Endothelial cell (in vitro differentiated cells): ENCODE results near the gene SSR2. TPM values are rescaled to one million over a fixed set of nuclear protein-coding genes. Genes with fewer than 3 reads are reported as not detected.

Experiments
- DNase-seq: peaks from one replicate; pipeline ENCODE4 v3.0.0; 2021; ENCODE audit warnings: low spot score
- H3K27ac Mint-ChIP-seq: one replicate; pipeline ENCODE4 v1.8.0; 2021; ENCODE audit warnings: mixed read lengths, inconsistent platforms; ENCODE audit not compliant: unreplicated experiment
- H3K27me3 Mint-ChIP-seq: one replicate; pipeline ENCODE4 v1.8.0; 2021; ENCODE audit warnings: mild to moderate bottlenecking, moderate library complexity, mixed read lengths, inconsistent platforms; ENCODE audit not compliant: unreplicated experiment
- H3K36me3 Mint-ChIP-seq: one replicate; pipeline ENCODE4 v1.8.0; 2021; ENCODE audit warnings: mild to moderate bottlenecking, low read depth, mixed read lengths, inconsistent platforms; ENCODE audit not compliant: unreplicated experiment
- H3K4me1 Mint-ChIP-seq: one replicate; pipeline ENCODE4 v1.8.0; 2021; ENCODE audit warnings: mild to moderate bottlenecking, mixed read lengths, inconsistent platforms; ENCODE audit not compliant: unreplicated experiment
- H3K4me3 Mint-ChIP-seq: one replicate; pipeline ENCODE4 v1.8.0; 2021; ENCODE audit warnings: mild to moderate bottlenecking, mixed read lengths, inconsistent platforms; ENCODE audit not compliant: unreplicated experiment
- H3K9me3 Mint-ChIP-seq: one replicate; pipeline ENCODE4 v1.8.0; 2021; ENCODE audit warnings: mixed read lengths, inconsistent platforms; ENCODE audit not compliant: unreplicated experiment
- total RNA-seq: library from RNA; stranded (reverse); fragmentation: NEBNext Ultra II Directional; extraction: Animal tissue kit (Norgen Biotek cat#: 25700); gene quantifications from one replicate; pipeline ENCODE4 v1.2.1, GENCODE V29; 2021; ENCODE audit not compliant: unreplicated experiment
- TF ChIP-seq, protein P1 (sequence below): fragments of 200-600 bp; sonication (generic); IDR thresholded peaks from one replicate; pipeline ENCODE4 v1.5.0; 2021; ENCODE audit warnings: antibody characterized with exemption; ENCODE audit not compliant: unreplicated experiment

The SSR2 gene
- total RNA-seq, 1 donor from 2014 or later: 340 TPM

DNA sequence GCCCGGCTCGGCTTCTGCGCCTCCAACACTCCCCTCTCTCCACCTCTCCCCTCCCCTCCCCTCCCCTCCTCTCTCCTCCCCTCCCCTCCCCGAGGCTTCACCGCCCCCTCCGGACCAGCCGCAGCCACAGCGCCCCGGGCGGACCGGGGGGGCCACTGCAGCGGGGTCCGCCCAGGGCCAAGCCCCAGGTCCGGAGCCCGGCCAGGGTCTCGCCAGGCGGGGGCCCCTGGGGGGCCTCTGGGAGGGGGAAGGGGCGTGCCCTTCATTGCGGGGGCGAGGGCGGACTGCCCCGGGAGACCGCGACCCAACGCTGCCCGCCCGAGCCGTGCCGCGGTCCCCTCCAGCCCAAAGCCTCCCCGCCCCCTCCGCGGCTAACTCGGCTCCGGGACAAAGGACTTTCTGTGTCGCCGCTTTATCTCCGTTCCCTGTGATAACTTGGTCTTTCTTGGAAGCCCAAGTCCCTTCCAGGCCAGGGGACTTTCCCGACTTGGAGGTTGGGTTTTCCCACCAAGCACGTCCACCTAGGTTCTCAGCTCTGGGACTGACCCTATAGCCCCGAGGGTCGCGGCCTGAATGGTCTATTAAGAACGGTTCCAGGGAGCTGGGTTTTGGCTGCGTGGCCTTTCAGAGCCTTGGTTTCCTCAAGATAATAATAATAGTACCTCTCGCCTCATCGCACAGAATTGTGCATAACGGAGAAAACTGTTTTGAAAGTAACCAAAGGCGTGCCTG is 33.2 kb upstream of the SSR2 start, which contains the start of gene UBQLN4:
Gene UBQLN4, minus strand, starts transcription at position 31 of the 732 bp plus-strand sequence. CDS start 97 bp downstream, outside the sequence.
- Mint-ChIP-seq H3K4me3 (peak within 1 kb of the TSS; percentile 98), H3K36me3 (peaks cover 22% of the 10 kb centered on the region), H3K27ac (peak within 1 kb of the TSS; percentile 95), H3K27me3 (peaks cover 16% of the 10 kb centered on the region), H3K4me1 (peaks cover 31% of the 10 kb centered on the region), H3K9me3 (no peaks in the 10 kb centered on the region)
- TF ChIP-seq, protein P1, sequence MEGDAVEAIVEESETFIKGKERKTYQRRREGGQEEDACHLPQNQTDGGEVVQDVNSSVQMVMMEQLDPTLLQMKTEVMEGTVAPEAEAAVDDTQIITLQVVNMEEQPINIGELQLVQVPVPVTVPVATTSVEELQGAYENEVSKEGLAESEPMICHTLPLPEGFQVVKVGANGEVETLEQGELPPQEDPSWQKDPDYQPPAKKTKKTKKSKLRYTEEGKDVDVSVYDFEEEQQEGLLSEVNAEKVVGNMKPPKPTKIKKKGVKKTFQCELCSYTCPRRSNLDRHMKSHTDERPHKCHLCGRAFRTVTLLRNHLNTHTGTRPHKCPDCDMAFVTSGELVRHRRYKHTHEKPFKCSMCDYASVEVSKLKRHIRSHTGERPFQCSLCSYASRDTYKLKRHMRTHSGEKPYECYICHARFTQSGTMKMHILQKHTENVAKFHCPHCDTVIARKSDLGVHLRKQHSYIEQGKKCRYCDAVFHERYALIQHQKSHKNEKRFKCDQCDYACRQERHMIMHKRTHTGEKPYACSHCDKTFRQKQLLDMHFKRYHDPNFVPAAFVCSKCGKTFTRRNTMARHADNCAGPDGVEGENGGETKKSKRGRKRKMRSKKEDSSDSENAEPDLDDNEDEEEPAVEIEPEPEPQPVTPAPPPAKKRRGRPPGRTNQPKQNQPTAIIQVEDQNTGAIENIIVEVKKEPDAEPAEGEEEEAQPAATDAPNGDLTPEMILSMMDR: peak; percentile 45
- DNase-seq: peak; percentile 91

DNA sequence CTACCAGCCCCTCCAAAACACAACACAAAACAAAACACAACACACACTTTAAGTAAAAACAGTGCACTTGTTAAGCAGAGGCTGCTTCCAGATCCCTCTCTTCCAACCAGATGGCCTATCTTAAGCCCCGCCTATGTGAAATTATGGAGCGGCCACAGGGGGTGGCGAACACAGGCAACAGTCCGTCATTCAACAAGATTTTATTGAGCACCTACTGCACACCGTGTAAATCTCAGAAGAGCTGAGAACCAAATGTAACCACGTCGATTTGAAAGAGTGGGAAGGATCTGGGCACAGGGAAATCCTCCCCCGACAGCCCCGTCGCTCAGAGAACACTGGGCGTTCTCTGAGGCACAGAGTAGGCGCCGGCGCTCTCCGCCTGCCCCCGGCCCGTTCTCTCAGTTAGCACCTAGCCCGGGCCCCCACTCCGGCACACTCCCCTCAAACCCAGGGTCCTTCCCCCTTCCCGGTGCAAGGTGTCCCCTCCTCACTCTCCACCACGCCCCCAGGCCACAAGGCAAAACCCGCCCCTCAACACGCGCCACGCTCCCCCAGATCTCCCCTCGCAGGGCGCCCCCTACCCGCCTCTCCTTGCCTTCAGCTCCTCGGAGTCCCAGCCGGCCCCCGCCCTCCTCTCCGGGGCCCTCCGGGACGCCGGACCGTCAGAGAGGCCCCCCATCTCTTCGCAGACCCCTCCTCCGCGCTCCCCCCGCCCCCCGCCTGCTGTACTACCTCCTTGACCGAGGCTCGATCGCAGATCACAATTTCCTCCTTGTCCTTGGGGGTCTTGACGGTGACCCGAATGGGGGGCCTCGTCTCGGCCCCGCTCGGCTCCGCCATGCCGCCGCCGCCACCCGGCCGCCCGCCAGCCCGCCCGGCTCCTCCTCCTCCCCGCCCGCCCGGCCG is 32.4 kb upstream of the SSR2 start:
- H3K4me1 Mint-ChIP-seq: peaks cover 31% of the 10 kb centered on the region
- no peaks in the 10 kb centered on the region for H3K9me3 Mint-ChIP-seq
- peaks cover 20% of the 10 kb centered on the region for H3K36me3 Mint-ChIP-seq
- TF ChIP-seq, protein P1: peak; percentile 8
- peaks cover 16% of the 10 kb centered on the region for H3K27me3 Mint-ChIP-seq
- DNase-seq: peak; percentile 78
- peak overlapping the region; percentile 98 for H3K4me3 Mint-ChIP-seq
- peak overlapping the region; percentile 79 for H3K27ac Mint-ChIP-seq

DNA sequence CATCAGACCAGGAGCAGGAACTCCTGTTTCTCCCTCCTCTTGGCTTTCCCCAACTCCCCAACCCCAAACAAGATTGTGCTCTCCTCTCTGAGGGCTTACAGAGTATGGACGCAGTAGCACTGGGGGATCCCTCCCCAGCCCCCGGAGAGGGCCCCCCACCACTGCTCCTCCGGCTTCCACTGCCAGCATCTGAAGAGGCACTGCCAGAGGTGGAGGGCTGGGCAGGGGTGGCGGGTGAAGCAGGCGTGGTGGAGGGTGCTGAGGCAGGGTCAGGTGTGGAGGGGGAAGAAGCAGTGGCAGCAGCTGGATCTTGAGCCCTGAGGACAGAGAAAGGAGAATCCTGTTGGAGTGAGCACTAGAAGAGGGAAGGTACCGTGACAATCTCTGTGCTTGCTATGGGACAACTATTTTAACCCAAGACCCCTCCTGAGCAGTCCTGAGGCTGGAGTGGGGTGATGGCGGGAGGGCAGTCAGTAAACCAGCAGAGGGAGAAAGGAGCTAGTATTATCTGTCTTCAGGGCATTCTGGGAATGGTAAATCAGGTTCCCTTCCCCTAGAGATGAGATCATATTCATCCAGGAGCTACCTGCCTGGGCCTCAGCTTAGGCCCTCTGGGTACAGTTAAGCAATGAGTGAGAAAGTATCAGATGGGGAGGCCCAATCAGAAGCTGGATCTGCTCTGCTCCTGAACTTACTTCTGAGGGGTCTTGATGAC is 30.4 kb upstream of the SSR2 start:
- H3K36me3 Mint-ChIP-seq: peaks cover 16% of the 10 kb centered on the region
- peaks cover 31% of the 10 kb centered on the region for H3K4me1 Mint-ChIP-seq
- H3K9me3 Mint-ChIP-seq: no peaks in the 10 kb centered on the region
- H3K27me3 Mint-ChIP-seq: peaks cover 16% of the 10 kb centered on the region
- peak overlapping the region; percentile 30 for H3K27ac Mint-ChIP-seq
- DNase-seq: no peak
- TF ChIP-seq, protein P1: no peak
- peak overlapping the region; percentile 50 for H3K4me3 Mint-ChIP-seq

DNA sequence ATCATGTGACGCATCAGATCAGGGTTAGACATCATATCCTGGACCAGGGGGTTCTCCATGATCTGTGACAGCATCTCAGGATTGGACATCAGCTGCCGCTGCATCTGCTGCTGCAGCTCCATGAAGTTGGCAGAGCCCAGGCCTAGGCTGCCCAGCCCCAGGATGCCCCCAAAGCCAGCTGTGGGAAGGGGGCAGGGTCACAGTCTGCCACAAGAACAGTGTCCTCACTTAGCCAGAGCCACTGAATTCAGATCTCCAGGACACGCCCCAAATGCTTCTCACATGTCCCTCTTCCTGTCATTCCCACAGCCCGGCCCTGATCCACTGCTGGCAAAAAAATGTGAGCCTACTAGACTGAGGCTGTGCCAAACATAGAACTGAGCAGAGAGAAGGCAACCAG is 29.6 kb upstream of the SSR2 start:
- H3K27me3 Mint-ChIP-seq: peaks cover 12% of the 10 kb centered on the region
- peaks cover 28% of the 10 kb centered on the region for H3K4me1 Mint-ChIP-seq
- TF ChIP-seq, protein P1: no peak
- no peak overlapping the region for H3K4me3 Mint-ChIP-seq
- H3K27ac Mint-ChIP-seq: no peak overlapping the region
- no peaks in the 10 kb centered on the region for H3K9me3 Mint-ChIP-seq
- no peak for DNase-seq
- peaks cover 14% of the 10 kb centered on the region for H3K36me3 Mint-ChIP-seq
